Sigmoid colon (tissue), 7 donors: Measurements from ENCODE around the gene SLC6A12. TPM values are rescaled to one million over a fixed set of nuclear protein-coding genes. Genes with fewer than 3 reads are reported as not detected.

ENCODE experiments used
- DNase-seq: peaks from one replicate; pipeline ENCODE4 v3.0.0-alpha.2; 2019
- H3K27ac ChIP-seq, 4 donors: fragments of 200-600 bp; sonication (generic); one replicate each; pipeline ENCODE4 v1.5.1; 2016 to 2019; ENCODE audit warnings: mild to moderate bottlenecking in 1 of 4
- H3K27me3 ChIP-seq, 3 donors: fragments of 200-600 bp; sonication (generic); one replicate each; pipeline ENCODE4 v1.5.1; 2019; ENCODE audit warnings: mild to moderate bottlenecking in 1 of 3
- H3K36me3 ChIP-seq, 4 donors: fragments of 200-600 bp; sonication (generic); one replicate each; pipeline ENCODE4 v1.5.1; 2016 to 2019
- H3K4me1 ChIP-seq, 4 donors: fragments of 200-600 bp; sonication (generic); one replicate each; pipeline ENCODE4 v1.5.1; 2017 to 2019
- H3K4me3 ChIP-seq, 4 donors: fragments of 200-600 bp; sonication (generic); one replicate each; pipeline ENCODE4 v1.5.1; 2017 to 2019; ENCODE audit warnings: mild to moderate bottlenecking in 2 of 4, moderate library complexity in 1 of 4
- H3K9me3 ChIP-seq, 4 donors: fragments of 200-600 bp in 3 of 4; sonication (generic) in 3 of 4; one replicate each; pipeline versions ENCODE4 v1.5.1 to v1.6.1; 2013 to 2019
- EP300 ChIP-seq, 4 donors: sonication (generic); formaldehyde crosslinking; IDR thresholded peaks; one replicate each; pipeline ENCODE4 v1.6.1; 2017; ENCODE audit warnings: antibody characterized with exemption in 4 of 4
- POLR2A ChIP-seq, 2 donors: fragments of 450-650 bp; IDR thresholded peaks; one replicate each; pipeline ENCODE4 v1.6.1; 2016; ENCODE audit warnings: antibody characterized with exemption in 2 of 2, mild to moderate bottlenecking in 2 of 2, moderate library complexity in 2 of 2
- POLR2AphosphoS5 ChIP-seq, 4 donors: sonication (generic); formaldehyde crosslinking; IDR thresholded peaks; one replicate each; pipeline ENCODE4 v1.6.1; 2017; ENCODE audit warnings: antibody characterized with exemption in 4 of 4
- WGBS, 2 donors: extraction: QIAGEN DNeasy Blood & Tissue Kit; methylation state at CpG; one replicate each; pipeline ENCODE4 v1.1.7; 2013; 5-methylcytosine and 5-hydroxymethylcytosine counted together
- intact Hi-C: fragments of 100-400 bp; cut with DNase I; formaldehyde crosslinking; loops from one replicate; pipeline ENCODE4 v1.15.1; 2023
- polyA plus RNA-seq, 3 donors: library from polyadenylated mRNA; stranded (reverse); fragments of 200-250 nt; gene quantifications; one replicate each; pipeline ENCODE4 v1.2.3, GENCODE V29; 2013
- total RNA-seq, 4 donors: library from RNA; depleted of rRNA; stranded (reverse); fragments of >200 nt; gene quantifications; one replicate each; pipeline ENCODE4 v1.1.0, GENCODE V29; 2016
- TF ChIP-seq, protein P1 (sequence below), 4 experiments: fragments of 450-650 bp in 3 of 4; fragments of 200-600 bp in 1 of 4; IDR thresholded peaks; one replicate each; pipeline ENCODE4 v1.5.1; 2016 to 2019; ENCODE audit warnings: antibody characterized with exemption in 4 of 4, mild to moderate bottlenecking in 3 of 4, moderate library complexity in 2 of 4
- donor health status: healthy with polysubstance abuse.
- donor health status: Bipolar disorder and iron deficiency.
- donor health status: healthy.

Gene SLC6A12
- total and polyA plus RNA-seq, 7 donors, result 0.28 to 4.2 (median 2.1) TPM; not detected in 2

DNA sequence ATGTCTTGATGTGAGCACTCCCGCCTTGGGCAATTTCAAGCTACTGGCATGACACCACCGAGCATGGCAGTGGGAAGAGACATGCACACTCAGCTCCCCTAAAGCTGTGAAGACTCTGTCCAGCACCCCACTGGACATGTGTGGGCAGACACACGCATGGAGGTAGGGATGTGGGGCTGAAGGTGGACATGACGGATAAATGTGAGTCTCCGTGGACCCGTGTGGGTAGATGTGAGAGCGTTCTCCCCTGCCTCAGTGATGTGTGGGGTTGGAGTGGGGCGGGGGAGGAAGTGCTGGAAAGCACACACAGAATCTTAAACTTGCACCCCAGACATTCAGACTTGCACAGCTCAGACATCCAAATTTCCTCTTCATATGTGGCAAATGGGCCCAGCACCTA lies 12.6 kb downstream of the SLC6A12 start:
- Histone ChIP-seq H3K4me1 (peaks cover 0 to 15% (median 12%) of the 10 kb centered on the region in 4 donors), H3K36me3 (no peaks in the 10 kb centered on the region), H3K4me3 (no peak overlapping the region), H3K9me3 (no peaks in the 10 kb centered on the region), H3K27me3 (peaks cover 2 to 70% (median 18%) of the 10 kb centered on the region in 3 donors), H3K27ac (no peak overlapping the region)
- WGBS, 2 donors, result 79 to 86% methylated on average over 8 of the region's 8 CpGs
- intact Hi-C loops, result no loop called here
- DNase-seq, result no peak
- TF ChIP-seq POLR2AphosphoS5 (IDR thresholded peaks at IDR 0.05) (no peak), EP300 (IDR thresholded peaks at IDR 0.05) (no peak), POLR2A (IDR thresholded peaks at IDR 0.05) (no peak)
- TF ChIP-seq, protein P1, sequence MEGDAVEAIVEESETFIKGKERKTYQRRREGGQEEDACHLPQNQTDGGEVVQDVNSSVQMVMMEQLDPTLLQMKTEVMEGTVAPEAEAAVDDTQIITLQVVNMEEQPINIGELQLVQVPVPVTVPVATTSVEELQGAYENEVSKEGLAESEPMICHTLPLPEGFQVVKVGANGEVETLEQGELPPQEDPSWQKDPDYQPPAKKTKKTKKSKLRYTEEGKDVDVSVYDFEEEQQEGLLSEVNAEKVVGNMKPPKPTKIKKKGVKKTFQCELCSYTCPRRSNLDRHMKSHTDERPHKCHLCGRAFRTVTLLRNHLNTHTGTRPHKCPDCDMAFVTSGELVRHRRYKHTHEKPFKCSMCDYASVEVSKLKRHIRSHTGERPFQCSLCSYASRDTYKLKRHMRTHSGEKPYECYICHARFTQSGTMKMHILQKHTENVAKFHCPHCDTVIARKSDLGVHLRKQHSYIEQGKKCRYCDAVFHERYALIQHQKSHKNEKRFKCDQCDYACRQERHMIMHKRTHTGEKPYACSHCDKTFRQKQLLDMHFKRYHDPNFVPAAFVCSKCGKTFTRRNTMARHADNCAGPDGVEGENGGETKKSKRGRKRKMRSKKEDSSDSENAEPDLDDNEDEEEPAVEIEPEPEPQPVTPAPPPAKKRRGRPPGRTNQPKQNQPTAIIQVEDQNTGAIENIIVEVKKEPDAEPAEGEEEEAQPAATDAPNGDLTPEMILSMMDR (IDR thresholded peaks at IDR 0.05), result no peak

DNA sequence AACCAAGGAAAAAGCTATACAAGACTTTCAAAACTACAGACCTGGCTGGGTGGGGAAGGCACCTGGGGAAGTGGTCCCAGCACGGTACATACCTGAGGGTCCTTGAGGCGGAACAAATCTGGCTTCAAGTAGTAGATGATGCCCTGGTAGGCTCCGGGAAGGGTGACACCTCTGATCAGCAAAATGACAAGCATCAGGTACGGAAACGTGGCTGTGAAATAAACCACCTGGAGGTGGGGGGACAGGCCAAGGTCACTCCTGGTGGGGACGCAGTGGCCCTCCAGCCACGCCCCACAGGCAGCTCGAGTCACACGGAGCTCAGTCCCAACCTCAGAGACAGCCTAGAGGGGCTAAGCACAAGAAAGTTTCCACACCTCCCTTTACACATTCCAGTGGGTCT lies 15.3 kb downstream of the SLC6A12 start:
- 34 to 64% methylated on average over 9 of the region's 9 CpGs for WGBS, 2 donors
- H3K9me3 ChIP-seq, result no peaks in the 10 kb centered on the region
- H3K27ac ChIP-seq, result no peak overlapping the region
- DNase-seq, result no peak
- TF ChIP-seq, protein P1 (IDR thresholded peaks at IDR 0.05), result no peak
- TF ChIP-seq POLR2A (IDR thresholded peaks at IDR 0.05), result no peak
- no peak for TF ChIP-seq POLR2AphosphoS5 (IDR thresholded peaks at IDR 0.05)
- no peak for TF ChIP-seq EP300 (IDR thresholded peaks at IDR 0.05)
- intact Hi-C loops, result no loop called here
- peaks cover 0 to 66% (median 6%) of the 10 kb centered on the region in 3 donors for H3K27me3 ChIP-seq
- no peak overlapping the region for H3K4me3 ChIP-seq
- H3K36me3 ChIP-seq, result no peaks in the 10 kb centered on the region
- peaks cover 0 to 6% (median 4%) of the 10 kb centered on the region in 4 donors for H3K4me1 ChIP-seq

DNA sequence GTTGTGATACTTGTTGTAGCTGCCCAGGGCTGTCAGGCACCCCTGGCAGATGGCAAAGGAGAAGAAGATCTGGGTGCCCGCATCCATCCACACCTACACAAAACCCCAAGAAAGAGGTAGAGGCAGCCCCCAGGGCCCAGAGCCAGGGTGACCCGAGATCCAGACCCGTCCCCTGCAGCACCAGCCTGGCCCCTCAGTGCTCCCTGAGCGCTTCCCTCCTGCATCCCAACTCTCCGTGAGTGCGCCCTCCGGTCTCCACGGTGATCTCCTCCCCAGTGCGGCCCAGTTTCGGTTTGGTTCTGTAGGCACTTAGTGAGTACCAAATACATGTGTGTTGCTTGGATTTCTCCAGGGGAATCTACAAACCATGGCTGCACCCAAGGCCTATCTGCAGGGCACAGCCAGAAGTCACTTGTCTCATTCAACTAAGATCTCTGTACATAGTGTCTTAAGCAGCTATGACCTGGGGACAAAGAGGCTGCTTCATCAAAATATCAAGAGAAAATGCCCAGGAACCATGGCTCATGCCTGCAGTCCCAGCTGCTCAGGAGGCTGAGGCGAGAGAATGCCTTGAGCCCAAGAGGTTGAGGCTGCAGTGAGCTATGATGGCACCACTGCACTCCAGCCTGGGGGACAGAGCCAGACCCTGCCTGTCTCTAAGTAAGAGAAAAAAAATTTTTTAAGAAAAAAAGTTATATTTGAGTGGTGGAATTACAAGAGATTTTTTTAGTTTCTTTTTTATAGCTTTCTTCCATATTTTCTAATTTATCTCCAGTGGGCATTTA lies 15.9 kb downstream of the SLC6A12 start:
- 91 to 92% methylated on average over 11 of the region's 11 CpGs for WGBS, 2 donors
- no peak for TF ChIP-seq POLR2AphosphoS5 (IDR thresholded peaks at IDR 0.05)
- TF ChIP-seq, protein P1 (IDR thresholded peaks at IDR 0.05), result no peak
- no peak for TF ChIP-seq POLR2A (IDR thresholded peaks at IDR 0.05)
- no peak for TF ChIP-seq EP300 (IDR thresholded peaks at IDR 0.05)
- H3K4me3 ChIP-seq, result no peak overlapping the region
- H3K4me1 ChIP-seq, result peaks cover 0 to under 1% (median 0%) of the 10 kb centered on the region in 4 donors
- H3K9me3 ChIP-seq, result no peaks in the 10 kb centered on the region
- H3K27ac ChIP-seq, result no peak overlapping the region
- H3K36me3 ChIP-seq, result no peaks in the 10 kb centered on the region
- intact Hi-C loops, result no loop called here
- peaks cover 0 to 66% (median under 1%) of the 10 kb centered on the region in 3 donors for H3K27me3 ChIP-seq
- no peak for DNase-seq

DNA sequence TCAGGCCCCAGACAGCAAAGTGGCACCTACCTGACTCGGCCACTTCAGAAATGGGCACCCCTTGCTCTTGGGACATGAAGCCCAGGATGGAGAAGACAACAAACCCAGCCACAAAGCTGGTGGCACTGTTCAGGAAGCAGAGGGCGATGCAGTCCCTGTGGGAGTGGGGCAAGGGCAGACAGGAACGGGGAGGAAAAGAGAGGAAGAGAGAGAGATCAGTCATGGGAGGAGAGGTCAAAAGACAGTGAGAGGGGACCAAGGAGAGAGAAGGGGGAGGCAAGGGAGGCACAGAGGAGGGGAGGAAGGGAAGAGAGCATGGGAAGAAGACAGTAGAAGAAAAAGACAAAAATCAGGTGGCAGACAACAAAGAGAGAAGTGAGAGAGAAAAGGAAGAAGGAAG lies 16.6 kb downstream of the SLC6A12 start:
- Histone ChIP-seq H3K36me3 (no peaks in the 10 kb centered on the region), H3K4me1 (no peaks in the 10 kb centered on the region), H3K4me3 (no peak overlapping the region), H3K27me3 (peaks cover 0 to 66% (median 0%) of the 10 kb centered on the region in 3 donors), H3K9me3 (no peaks in the 10 kb centered on the region), H3K27ac (no peak overlapping the region)
- no peak for DNase-seq
- TF ChIP-seq, protein P1 (IDR thresholded peaks at IDR 0.05), result no peak
- TF ChIP-seq POLR2AphosphoS5 (IDR thresholded peaks at IDR 0.05) (no peak), POLR2A (IDR thresholded peaks at IDR 0.05) (no peak), EP300 (IDR thresholded peaks at IDR 0.05) (no peak)
- intact Hi-C loops, result no loop called here
- 88 to 89% methylated on average over 3 of the region's 3 CpGs for WGBS, 2 donors
